ENCODE data around the gene CBFA2T2.

- TF ChIP-seq CTCF (conservative IDR thresholded peaks at IDR 0.05), result no peak
- TF ChIP-seq ZFX (IDR thresholded peaks at IDR 0.05), result no peak
Measured at GRCh38 chr20:33693741-33694638, 204.1 kb downstream of the CBFA2T2 start.
